Measurements from ENCODE around the gene SMKR1. TPM values are rescaled to one million over a fixed set of nuclear protein-coding genes. Genes with fewer than 3 reads are reported as not detected.

SMKR1 gene
- polyA plus RNA-seq, 3 donors, result not detected

GRCh38 chr7:129517931-129518330 lies 15.6 kb downstream of the SMKR1 start:
- H3K4me1 Mint-ChIP-seq, result peaks cover 3% of the 10 kb centered on the region
- H3K79me2 ChIP-seq (ENCODE audit: insufficient read depth, low read length), result no peaks in the 10 kb centered on the region
- peaks cover 0 to 5% of the 10 kb centered on the region in 2 donors for H3K27me3 ChIP-seq (ENCODE audit: control insufficient read depth in 2 of 2, insufficient read depth in 2 of 2, low read length in 2 of 2)
- H3K27ac ChIP-seq (ENCODE audit: low read depth in 1 of 2, low read length in 2 of 2), result no peak overlapping the region
- H2AFZ ChIP-seq (ENCODE audit: insufficient read depth, low read depth, low read length, poor library complexity, severe bottlenecking), result no peak overlapping the region
- H4K20me1 ChIP-seq (ENCODE audit: insufficient read depth, low read length), result no peaks in the 10 kb centered on the region
- H3K4me1 ChIP-seq (ENCODE audit: control insufficient read depth in 1 of 2, insufficient read depth in 2 of 2, low read length in 2 of 2), result no peaks in the 10 kb centered on the region
- no peaks in the 10 kb centered on the region for H3K36me3 ChIP-seq (replicated peaks in 1 of 2; ENCODE audit: control insufficient read depth in 1 of 2, insufficient read depth in 2 of 2, low read length in 2 of 2)
- peaks cover 0 to 5% (median 2%) of the 10 kb centered on the region in 7 donors for H3K9me3 Mint-ChIP-seq
- no peak overlapping the region for H3K9ac ChIP-seq (ENCODE audit: insufficient read depth, low read length, poor library complexity, severe bottlenecking)
- intact Hi-C loops (cut with micrococcal nuclease), result no loop called here
- H3K4me3 ChIP-seq (replicated peaks in 1 of 3; ENCODE audit: low read depth in 2 of 3, low read length in 3 of 3), result no peak overlapping the region
- H3K27me3 Mint-ChIP-seq (ENCODE audit: low read depth in 3 of 3), result peaks cover 7 to 19% (median 10%) of the 10 kb centered on the region in 3 donors
- DNase-seq, result no peak
- no peak overlapping the region for H3K27ac Mint-ChIP-seq
- TF ChIP-seq CTCF (IDR thresholded peaks at IDR 0.05), result no peak
- H3K9me3 ChIP-seq (replicated peaks in 1 of 2; ENCODE audit: control insufficient read depth in 1 of 2, insufficient read depth in 1 of 2, low read length in 2 of 2), result no peaks in the 10 kb centered on the region
- 100% methylated on average over 2 of the region's 6 CpGs for WGBS (ENCODE audit: insufficient coverage)
- no peaks in the 10 kb centered on the region for H3K36me3 Mint-ChIP-seq
- H3K4me3 Mint-ChIP-seq, result no peak overlapping the region
- H3K4me2 ChIP-seq (replicated peaks; ENCODE audit: extremely low read depth, low read length, poor library complexity, severe bottlenecking), result no peak overlapping the region

GRCh38 chr7:129519464-129519863 lies 17.1 kb downstream of the SMKR1 start:
- WGBS (ENCODE audit: insufficient coverage), result 54% methylated on average over 5 of the region's 5 CpGs
- no peak overlapping the region for H2AFZ ChIP-seq (ENCODE audit: insufficient read depth, low read depth, low read length, poor library complexity, severe bottlenecking)
- H3K4me1 ChIP-seq (ENCODE audit: control insufficient read depth in 1 of 2, insufficient read depth in 2 of 2, low read length in 2 of 2), result peaks cover 2 to 7% of the 10 kb centered on the region in 2 donors
- peaks cover 12 to 21% (median 14%) of the 10 kb centered on the region in 3 donors for H3K27me3 Mint-ChIP-seq (ENCODE audit: low read depth in 3 of 3)
- no peak overlapping the region for H3K4me3 Mint-ChIP-seq
- H3K27ac Mint-ChIP-seq, result peak overlapping the region in 1 of 7 donors; percentile 3
- TF ChIP-seq CTCF (IDR thresholded peaks at IDR 0.05), result no peak
- H3K36me3 Mint-ChIP-seq, result no peaks in the 10 kb centered on the region
- no peak overlapping the region for H3K27ac ChIP-seq (ENCODE audit: low read depth in 1 of 2, low read length in 2 of 2)
- no peaks in the 10 kb centered on the region for H3K79me2 ChIP-seq (ENCODE audit: insufficient read depth, low read length)
- H3K9ac ChIP-seq (ENCODE audit: insufficient read depth, low read length, poor library complexity, severe bottlenecking), result no peak overlapping the region
- no peaks in the 10 kb centered on the region for H3K36me3 ChIP-seq (replicated peaks in 1 of 2; ENCODE audit: control insufficient read depth in 1 of 2, insufficient read depth in 2 of 2, low read length in 2 of 2)
- H3K9me3 ChIP-seq (replicated peaks in 1 of 2; ENCODE audit: control insufficient read depth in 1 of 2, insufficient read depth in 1 of 2, low read length in 2 of 2), result no peaks in the 10 kb centered on the region
- H3K9me3 Mint-ChIP-seq, result peaks cover 0 to 5% (median 2%) of the 10 kb centered on the region in 7 donors
- H3K27me3 ChIP-seq (ENCODE audit: control insufficient read depth in 2 of 2, insufficient read depth in 2 of 2, low read length in 2 of 2), result peaks cover 0 to 5% of the 10 kb centered on the region in 2 donors
- H3K4me2 ChIP-seq (replicated peaks; ENCODE audit: extremely low read depth, low read length, poor library complexity, severe bottlenecking), result no peak overlapping the region
- no peaks in the 10 kb centered on the region for H4K20me1 ChIP-seq (ENCODE audit: insufficient read depth, low read length)
- no peak for DNase-seq
- H3K4me1 Mint-ChIP-seq, result peaks cover 6% of the 10 kb centered on the region
- intact Hi-C loops (cut with micrococcal nuclease), result no loop called here
- no peak overlapping the region for H3K4me3 ChIP-seq (replicated peaks in 1 of 3; ENCODE audit: low read depth in 2 of 3, low read length in 3 of 3)
